ENCODE results near the gene SETBP1.

Gene SETBP1

DNA sequence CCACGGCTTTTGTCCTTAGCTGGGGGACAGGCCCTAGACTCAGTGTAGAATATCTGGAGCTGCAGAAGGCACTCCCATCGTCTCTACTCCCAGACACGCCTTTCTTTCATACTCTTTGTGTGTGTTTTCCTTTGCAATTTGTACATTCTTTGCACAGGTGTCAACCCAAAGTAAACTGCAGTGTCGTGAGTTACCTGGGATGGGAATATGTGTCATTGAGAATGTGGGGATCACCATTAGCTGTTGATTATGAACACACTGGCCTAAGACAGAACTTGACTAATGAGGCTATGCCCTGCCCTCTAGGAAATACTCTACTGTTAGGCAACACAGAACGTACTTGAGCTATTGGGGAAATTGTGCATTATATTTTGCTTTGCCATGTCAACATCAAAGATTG, 233.3 kb downstream of the SETBP1 start:
- TF ChIP-seq Cebpa-rat (IDR thresholded peaks at IDR 0.05), result no peak
- peaks cover 17 to 71% (median 49%) of the 10 kb centered on the region in 10 experiments for H3K4me1 ChIP-seq

DNA sequence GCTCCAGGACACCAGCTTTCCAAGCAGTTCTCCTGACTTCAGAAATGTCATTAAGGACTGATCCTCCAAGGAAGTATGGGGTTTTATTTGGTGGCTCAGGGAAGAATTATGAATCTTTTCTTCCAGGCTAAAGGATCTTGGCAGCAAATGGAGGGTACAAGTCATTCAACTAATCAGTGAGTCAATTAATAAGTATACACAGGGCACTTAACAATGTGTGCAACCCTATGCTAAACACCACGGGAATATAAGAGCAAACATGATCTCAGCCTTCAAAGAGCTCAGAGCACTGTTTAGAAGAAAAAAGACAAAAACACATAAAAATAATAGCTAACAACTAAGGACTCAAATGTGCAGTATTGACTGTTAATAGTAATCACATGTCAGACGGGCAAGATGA, 234.5 kb downstream of the SETBP1 start:
- Histone ChIP-seq H4K20me1 (no peaks in the 10 kb centered on the region), H3K9ac (no peak overlapping the region), H3K9me3 (replicated peaks in 1 of 11) (peaks cover 0 to 12% (median 0%) of the 10 kb centered on the region in 11 experiments; a peak in 3 of 22 replicates), H3K27ac (no peak overlapping the region), H3K36me3 (no peaks in the 10 kb centered on the region), H3K27me3 (no peaks in the 10 kb centered on the region), H3K4me2 (no peak overlapping the region), H3K4me1 (peaks cover 12 to 63% (median 40%) of the 10 kb centered on the region in 10 experiments; a peak in 19 of 20 replicates), H3K4me3 (no peak overlapping the region)
- TF ChIP-seq Cebpa-rat (IDR thresholded peaks at IDR 0.05), result no peak

More for the DNA sequence above, 233.3 kb downstream of the SETBP1 start:
- H3K9ac ChIP-seq, result no peak overlapping the region
- no peaks in the 10 kb centered on the region for H3K27me3 ChIP-seq
- H3K36me3 ChIP-seq, result no peaks in the 10 kb centered on the region
- H3K27ac ChIP-seq, result no peak overlapping the region
- H3K4me3 ChIP-seq, result no peak overlapping the region
- peak overlapping the region in 4 of 11 experiments; percentile 71 to 75 (median 72); a peak in 6 of 22 replicates for H3K4me2 ChIP-seq
- no peaks in the 10 kb centered on the region for H4K20me1 ChIP-seq
- peaks cover 0 to 4% (median 0%) of the 10 kb centered on the region in 11 experiments; a peak in 2 of 22 replicates for H3K9me3 ChIP-seq (replicated peaks in 1 of 11)

DNA sequence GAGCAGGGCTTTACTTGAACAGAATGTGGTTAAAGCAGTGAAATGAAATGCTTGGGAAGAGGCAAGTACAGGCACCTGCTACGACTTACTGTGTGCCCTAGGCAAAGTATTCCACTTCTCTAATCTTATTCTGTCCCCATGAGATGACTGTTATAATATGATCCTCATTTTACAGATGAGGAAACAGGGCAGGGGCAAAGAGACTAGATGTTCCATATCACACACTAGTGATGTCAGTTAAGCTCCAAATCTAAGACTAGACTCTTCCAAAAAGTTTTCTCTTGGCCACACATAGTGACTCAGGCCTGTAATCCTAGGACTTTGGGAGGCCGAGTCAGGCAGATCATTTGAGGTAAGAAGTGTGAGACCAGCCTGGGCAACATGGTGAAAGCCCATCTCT, 235.0 kb downstream of the SETBP1 start:
- H3K9me3 ChIP-seq (replicated peaks in 1 of 11), result peaks cover 0 to 16% (median 0%) of the 10 kb centered on the region in 11 experiments; a peak in 4 of 22 replicates
- no peak overlapping the region for H3K9ac ChIP-seq
- no peak overlapping the region for H3K4me2 ChIP-seq
- H3K36me3 ChIP-seq, result no peaks in the 10 kb centered on the region
- no peak overlapping the region for H3K27ac ChIP-seq
- H4K20me1 ChIP-seq, result no peaks in the 10 kb centered on the region
- H3K4me3 ChIP-seq, result no peak overlapping the region
- H3K27me3 ChIP-seq, result no peaks in the 10 kb centered on the region
- TF ChIP-seq Cebpa-rat (IDR thresholded peaks at IDR 0.05), result no peak
- H3K4me1 ChIP-seq, result peaks cover 12 to 63% (median 38%) of the 10 kb centered on the region in 10 experiments; a peak in 19 of 20 replicates

DNA sequence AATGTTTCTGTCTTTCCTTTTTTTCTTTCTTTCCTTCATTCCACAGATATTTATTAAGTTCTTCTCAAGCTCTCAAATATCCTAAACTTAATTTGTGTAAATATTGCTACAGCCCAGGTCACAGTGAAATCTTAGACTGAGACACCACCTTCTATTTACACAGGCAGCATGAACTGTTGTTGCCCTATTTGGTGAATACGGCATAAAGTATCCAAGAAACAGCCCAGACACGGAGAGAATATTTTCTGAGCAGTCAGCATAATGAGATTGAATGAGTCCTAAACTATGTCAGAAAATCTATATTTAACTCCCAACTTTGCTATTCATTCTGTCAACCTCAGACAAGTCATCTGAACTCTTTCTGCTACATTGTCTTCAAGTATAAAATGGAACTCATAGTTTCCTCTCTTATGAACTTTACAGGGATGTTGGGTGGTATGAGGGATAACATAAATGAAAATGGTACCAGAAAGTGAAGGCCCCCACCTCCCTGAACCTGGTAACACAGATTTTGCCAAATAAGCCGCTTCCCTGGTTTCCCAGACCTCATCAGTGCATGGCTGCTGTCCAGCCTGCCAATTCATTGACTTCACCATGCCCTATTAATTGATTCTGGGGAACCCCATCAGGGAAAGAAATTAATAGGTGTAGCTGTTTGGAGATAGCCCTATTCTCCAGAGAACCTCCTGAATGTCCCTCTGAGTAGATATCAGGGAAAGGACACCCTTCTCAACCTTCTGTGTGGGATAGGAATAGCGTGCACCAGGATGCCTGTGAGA, 235.9 kb downstream of the SETBP1 start:
- peaks cover 0 to 24% (median 5%) of the 10 kb centered on the region in 11 experiments; a peak in 8 of 22 replicates for H3K9me3 ChIP-seq (replicated peaks in 1 of 11)
- H3K4me2 ChIP-seq, result peak overlapping the region in 4 of 11 experiments; percentile 27 to 40 (median 33); a peak in 4 of 22 replicates
- no peaks in the 10 kb centered on the region for H3K27me3 ChIP-seq
- no peak overlapping the region for H3K9ac ChIP-seq
- no peak overlapping the region for H3K27ac ChIP-seq
- H4K20me1 ChIP-seq, result no peaks in the 10 kb centered on the region
- H3K4me1 ChIP-seq, result peaks cover 12 to 61% (median 31%) of the 10 kb centered on the region in 10 experiments; a peak in 19 of 20 replicates
- no peaks in the 10 kb centered on the region for H3K36me3 ChIP-seq
- TF ChIP-seq Cebpa-rat (IDR thresholded peaks at IDR 0.05), result no peak
- no peak overlapping the region for H3K4me3 ChIP-seq

DNA sequence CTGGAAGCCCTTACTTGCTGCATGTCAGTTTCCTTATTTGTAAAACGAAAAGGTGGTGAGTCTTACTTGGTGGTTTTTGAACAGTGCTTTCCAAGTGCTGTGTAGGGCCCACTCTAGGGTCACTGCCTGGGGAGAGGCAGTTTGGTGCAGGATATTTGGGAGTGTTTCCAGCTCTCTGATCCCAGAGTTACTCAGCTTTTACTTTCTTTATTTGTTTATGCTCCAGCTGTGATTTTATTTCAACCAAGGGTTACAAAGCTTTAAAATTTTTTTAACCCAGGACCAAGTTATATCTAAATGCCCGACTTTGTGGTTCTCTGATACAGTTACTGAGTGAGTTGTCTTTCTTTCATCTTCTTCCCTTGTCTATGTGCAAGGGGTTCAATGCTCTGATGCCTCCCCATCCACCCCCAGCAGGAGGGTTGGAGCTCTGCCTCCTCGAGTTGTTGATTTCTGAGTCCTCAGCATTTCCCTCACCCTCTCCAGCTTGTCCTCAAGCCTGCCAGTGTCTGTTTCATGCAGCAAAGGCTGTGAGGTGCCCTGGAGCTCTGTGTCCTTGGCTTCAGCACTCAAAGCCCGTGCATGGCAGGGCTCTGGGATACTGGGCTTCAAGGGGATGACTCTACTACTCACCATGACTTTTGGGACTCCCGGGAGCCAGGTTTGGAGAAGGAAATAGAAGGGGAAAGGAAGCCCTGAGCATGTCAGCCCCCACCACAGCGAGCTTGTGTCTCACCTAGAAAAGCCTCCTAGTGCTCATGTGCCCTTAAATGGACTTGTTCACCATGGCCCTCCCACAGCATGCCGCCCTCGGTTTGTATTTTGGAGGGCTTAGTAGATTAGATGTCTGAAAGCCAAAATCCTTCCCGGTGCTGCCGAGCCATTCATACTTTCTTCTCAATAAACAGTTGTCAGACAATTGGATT, 236.8 kb downstream of the SETBP1 start:
- Histone ChIP-seq H3K9ac (no peak overlapping the region), H3K27me3 (no peaks in the 10 kb centered on the region), H3K36me3 (no peaks in the 10 kb centered on the region; a peak in 1 of 22 replicates), H3K4me2 (peak overlapping the region in 4 of 11 experiments; percentile 27 to 40 (median 33); a peak in 6 of 22 replicates), H3K4me3 (no peak overlapping the region), H3K27ac (no peak overlapping the region), H3K9me3 (replicated peaks in 1 of 11) (peaks cover 0 to 30% (median 6%) of the 10 kb centered on the region in 11 experiments; a peak in 8 of 22 replicates), H3K4me1 (peaks cover 9 to 61% (median 29%) of the 10 kb centered on the region in 10 experiments; a peak in 19 of 20 replicates), H4K20me1 (no peaks in the 10 kb centered on the region)
- no peak for TF ChIP-seq Cebpa-rat (IDR thresholded peaks at IDR 0.05)

DNA sequence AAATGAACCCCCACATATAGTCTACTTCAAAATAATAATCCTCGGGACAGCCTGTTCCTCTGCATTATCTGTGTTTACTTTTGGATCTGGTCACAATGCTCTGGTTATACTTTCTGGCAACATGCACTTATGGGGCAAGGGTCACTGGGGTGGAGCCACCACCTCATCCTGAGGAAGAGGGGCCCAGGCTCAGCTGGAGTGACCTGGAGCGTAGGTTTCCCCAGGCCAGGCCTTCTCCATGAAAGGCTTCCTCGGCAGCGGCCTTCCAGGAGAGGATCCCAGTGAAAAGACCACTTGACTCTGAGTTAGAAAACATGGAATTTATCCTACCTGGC, 237.4 kb downstream of the SETBP1 start:
- peaks cover 2 to 61% (median 29%) of the 10 kb centered on the region in 10 experiments; a peak in 19 of 20 replicates for H3K4me1 ChIP-seq
- H3K4me2 ChIP-seq, result 0 out of 22 replicates have a peak overlapping the region, but pooled peaks of 1 of the 11 experiments have one; percentile 33
- no peak overlapping the region for H3K27ac ChIP-seq
- H3K36me3 ChIP-seq, result no peaks in the 10 kb centered on the region; a peak in 1 of 22 replicates
- TF ChIP-seq Cebpa-rat (IDR thresholded peaks at IDR 0.05), result no peak
- no peaks in the 10 kb centered on the region for H4K20me1 ChIP-seq
- H3K27me3 ChIP-seq, result no peaks in the 10 kb centered on the region
- H3K9ac ChIP-seq, result no peak overlapping the region
- no peak overlapping the region for H3K4me3 ChIP-seq
- H3K9me3 ChIP-seq (replicated peaks in 1 of 11), result peaks cover 0 to 30% (median 6%) of the 10 kb centered on the region in 11 experiments; a peak in 8 of 22 replicates

DNA sequence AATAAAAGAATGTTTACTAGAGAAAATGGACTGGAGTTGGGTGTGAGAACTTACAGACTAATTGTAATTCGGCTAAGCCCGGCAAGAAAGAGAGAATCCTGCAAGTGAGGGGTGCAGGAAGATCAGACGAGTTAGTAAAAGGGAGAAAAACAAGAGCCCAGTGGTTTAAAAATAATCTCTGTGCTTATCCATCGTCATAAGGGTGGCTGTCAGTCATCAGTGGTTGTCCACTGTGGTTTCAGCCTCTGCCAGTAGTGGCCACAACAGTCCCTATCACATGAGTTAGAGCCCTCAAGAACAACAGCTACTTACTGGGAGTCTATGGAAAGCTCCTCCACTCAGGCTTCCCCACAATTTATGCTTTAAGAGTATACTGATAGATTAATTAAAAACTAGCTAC, 239.8 kb downstream of the SETBP1 start:
- H3K27ac ChIP-seq, result no peak overlapping the region
- peak overlapping the region in 8 of 11 experiments; percentile 13 to 83 (median 21); a peak in 10 of 22 replicates for H3K4me2 ChIP-seq
- peaks cover 0 to 30% (median 6%) of the 10 kb centered on the region in 11 experiments; a peak in 8 of 22 replicates for H3K9me3 ChIP-seq (replicated peaks in 1 of 11)
- H3K27me3 ChIP-seq, result no peaks in the 10 kb centered on the region
- no peak overlapping the region for H3K9ac ChIP-seq
- peaks cover 5 to 71% (median 47%) of the 10 kb centered on the region in 10 experiments; a peak in 18 of 20 replicates for H3K4me1 ChIP-seq
- no peak for TF ChIP-seq Cebpa-rat (IDR thresholded peaks at IDR 0.05)
- no peak overlapping the region for H3K4me3 ChIP-seq
- H3K36me3 ChIP-seq, result no peaks in the 10 kb centered on the region; a peak in 1 of 22 replicates
- no peaks in the 10 kb centered on the region for H4K20me1 ChIP-seq

DNA sequence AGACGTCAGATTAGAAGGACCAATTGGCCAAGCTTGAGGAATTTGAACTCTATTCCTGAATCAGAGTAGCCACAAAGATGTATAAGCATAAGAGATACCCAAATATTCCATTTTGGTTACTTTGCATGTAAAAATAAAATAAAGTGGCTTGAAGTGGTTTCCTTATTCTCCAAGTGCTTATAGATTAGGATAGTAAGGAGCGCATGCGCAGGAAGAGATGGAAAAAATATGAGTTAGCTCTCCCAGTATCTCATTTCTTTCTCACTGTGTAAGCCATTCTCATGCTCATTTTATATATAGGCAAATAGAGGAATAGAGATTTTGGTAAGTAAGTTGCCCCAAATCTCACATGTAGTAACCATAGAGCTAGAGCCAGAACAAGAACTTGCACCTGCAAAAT, 241.3 kb downstream of the SETBP1 start:
- no peaks in the 10 kb centered on the region for H3K27me3 ChIP-seq
- no peaks in the 10 kb centered on the region; a peak in 1 of 22 replicates for H3K36me3 ChIP-seq
- H3K4me1 ChIP-seq, result peaks cover 5 to 84% (median 61%) of the 10 kb centered on the region in 10 experiments; a peak in 18 of 20 replicates
- H3K27ac ChIP-seq, result peak overlapping the region in 3 of 11 experiments; percentile 72 to 81 (median 76); a peak in 4 of 22 replicates
- H4K20me1 ChIP-seq, result no peaks in the 10 kb centered on the region
- peaks cover 0 to 30% (median 6%) of the 10 kb centered on the region in 11 experiments; a peak in 8 of 22 replicates for H3K9me3 ChIP-seq (replicated peaks in 1 of 11)
- no peak for TF ChIP-seq Cebpa-rat (IDR thresholded peaks at IDR 0.05)
- peak overlapping the region in 7 of 11 experiments; percentile 71 to 87 (median 81); a peak in 12 of 22 replicates for H3K4me2 ChIP-seq
- H3K4me3 ChIP-seq, result no peak overlapping the region
- H3K9ac ChIP-seq, result no peak overlapping the region
